DMS 273 treated with DMSO at 0.1 percent for 48 hours (cell line): ENCODE measurements around the gene NR2E1.
A peak's percentile ranks its signal among the peaks of the same experiment; 100 is the strongest.

Experiments
- DNase-seq: peaks from one replicate; lab custom pipeline; 2025; lab: John Stamatoyannopoulos, UW

Gene NR2E1

DNA sequence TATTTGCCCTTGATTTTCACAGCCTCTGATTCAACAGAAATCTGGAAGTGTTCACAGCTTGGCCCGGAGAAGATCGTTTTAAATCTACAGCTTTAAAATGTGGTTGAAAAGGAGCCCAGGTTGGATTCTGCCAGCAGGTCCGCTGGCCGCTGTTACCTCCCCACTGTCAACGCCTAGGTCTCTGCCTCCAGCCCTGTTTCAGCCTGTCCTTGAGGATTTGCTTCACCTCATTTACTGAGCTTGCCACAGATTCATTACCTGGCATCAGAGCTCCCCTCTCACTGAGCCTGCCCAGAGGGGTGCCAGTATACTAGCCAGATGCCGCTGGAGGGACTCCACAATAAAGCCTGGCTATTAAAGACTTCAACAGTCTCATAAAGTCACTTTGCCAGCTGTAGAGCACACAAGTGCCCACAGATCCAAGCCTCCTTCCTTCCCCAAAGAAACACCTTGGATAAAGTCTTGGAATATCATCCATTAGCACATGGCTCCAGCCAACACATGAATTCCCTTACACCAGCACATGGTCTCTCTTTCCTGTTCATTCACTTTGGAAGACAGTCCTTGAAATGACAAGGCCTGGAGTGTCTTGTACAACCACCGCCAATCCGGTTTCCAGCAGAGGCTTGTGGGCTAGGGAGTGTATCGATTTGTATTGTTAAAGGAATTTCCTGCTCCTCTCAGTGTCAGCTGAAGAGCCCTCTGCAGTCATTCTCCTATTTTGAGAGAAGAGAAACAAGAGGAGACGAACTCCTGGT lies 9.5 kb upstream of the NR2E1 start:
- peak; percentile 48 for DNase-seq

DNA sequence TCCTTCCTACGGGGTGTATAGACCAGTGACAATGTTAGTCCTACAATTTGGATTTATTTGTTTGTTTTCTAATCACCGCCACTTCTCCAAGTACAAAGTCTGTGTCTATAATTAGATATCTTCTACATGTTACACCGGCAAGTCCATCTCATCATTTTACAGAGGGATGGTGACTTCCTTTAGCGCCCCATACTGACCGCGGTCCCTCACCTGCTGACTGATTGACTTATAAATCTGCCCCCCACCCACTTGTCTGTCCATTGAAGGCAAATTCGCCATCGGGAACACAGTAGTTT lies 8.9 kb upstream of the NR2E1 start:
- DNase-seq, result no peak

- DNase-seq, result no peak
Measured at GRCh38 chr6:108157234-108157980, 8.4 kb upstream of the NR2E1 start.

GRCh38 chr6:108157981-108158525 lies 7.8 kb upstream of the NR2E1 start:
- no peak for DNase-seq

GRCh38 chr6:108159981-108160380 lies 5.8 kb upstream of the NR2E1 start:
- no peak for DNase-seq

- DNase-seq, result no peak
Measured at GRCh38 chr6:108161724-108162282, 4.0 kb upstream of the NR2E1 start.

DNA sequence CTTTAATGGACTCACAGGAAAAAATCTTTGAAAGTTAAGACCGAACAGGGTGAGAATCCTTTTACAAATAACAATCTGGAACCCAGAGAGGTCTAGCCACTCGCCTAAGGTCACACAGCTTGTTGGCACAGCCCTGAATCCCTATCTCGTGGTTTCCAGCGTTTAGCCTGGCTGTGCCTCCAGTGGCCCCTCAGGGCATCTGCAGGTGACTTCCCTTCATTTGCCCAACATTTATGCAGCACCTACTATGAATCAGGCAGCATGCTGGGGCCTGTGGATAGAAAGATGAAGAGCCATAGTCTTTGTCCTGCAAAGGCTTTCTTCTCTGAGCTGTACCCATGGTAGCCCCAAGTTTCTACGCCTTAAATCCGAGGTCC lies 2.6 kb upstream of the NR2E1 start:
- no peak for DNase-seq

DNA sequence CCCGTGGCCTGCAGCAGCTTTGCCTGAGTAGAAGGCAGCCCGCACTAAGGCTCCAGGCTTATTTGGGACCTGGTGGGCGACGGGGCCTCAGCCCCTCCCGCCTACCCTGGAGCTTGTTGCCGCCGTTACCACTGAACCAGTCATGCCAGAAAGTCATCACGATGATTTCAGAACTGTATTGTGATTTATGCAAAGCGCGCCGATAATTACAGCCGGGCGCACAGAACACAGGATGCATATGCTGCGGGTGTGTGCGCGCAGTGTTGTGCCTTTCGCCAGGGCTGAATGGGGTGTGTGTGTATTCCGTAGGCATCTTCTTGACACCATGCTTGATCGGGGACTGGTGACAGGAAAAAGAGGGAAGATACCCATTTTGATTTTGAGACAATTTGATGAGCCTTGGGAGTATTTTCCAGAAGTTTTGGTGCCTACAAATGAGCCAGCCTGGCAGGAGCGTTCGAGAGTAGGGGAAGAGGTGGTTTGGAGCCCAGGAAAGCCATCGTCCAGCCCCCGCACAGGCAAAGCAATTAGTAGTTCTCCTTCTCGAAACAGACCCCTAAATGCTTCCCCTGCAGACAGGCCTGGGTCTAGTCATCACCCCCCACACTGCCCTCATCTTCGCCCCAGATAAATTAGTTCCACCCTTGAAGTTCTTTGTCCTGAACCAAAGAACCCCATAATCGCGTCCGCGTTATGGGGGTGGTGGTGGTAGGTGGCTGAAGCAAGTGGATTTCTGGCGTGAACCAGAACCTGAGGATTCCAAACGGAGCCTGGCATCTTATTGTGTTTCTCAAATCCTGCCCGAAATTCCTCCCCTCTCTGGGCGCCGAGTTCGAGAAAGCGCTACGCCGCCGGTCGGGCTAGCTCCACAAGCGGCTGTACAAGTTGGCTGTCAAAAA lies 1.9 kb upstream of the NR2E1 start:
- DNase-seq, result no peak

DNA sequence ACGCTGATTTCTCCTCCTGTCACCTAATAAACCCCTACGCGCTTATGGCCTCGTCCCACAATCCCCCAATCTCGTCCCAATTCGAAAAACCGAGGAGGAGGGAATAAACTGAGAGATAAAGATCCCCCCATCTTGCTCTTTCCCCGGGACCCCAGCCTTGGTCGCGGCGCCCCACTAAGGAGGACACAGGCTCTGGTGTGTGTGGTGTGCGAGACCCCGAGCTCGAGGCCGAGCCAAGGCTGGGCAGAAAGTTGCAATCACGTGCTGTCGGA lies 1.3 kb upstream of the NR2E1 start:
- no peak for DNase-seq

DNA sequence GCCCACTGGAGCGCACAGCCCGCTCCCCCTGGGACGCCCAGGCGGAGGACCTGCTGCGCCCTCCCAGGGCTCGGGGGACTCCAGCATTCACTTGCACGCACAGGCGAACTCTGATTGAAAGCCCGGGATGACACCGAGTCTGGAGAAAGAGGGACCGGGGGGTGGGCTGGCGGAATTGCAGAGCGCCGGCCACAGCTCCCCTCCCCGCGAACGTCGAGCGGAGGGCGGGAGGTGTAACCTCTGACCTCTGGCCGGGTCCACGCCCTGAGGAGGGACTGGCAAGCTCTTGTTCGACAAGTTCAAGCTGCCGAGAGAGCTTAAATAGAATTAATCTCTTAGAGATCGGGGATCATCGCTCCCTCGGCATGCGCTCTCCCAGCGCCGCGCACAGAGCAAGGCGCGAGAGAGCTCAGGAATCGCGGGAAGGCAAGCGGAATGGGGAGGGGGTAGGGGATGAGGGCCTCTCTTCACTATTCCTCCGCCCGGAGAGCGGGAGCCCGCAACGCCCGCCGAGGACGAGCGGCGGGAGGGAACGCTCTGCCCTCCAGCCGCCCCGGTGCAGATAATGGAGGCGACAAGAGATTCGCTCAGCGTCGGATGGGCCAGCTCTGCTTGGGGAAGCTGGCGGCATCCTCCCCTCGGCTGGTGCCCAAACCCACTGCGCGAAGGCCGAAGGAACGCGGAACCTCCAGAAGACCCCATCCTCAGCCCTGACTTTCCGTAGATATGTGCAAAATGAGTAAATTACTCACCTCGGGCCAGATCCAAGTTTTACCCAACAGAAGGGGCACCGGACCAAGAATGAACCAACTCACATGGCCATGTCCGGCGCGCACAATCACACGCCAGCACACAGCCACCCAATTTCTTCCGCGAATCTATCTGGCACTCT lies 761 bp upstream of the NR2E1 start:
- no peak for DNase-seq

DNA sequence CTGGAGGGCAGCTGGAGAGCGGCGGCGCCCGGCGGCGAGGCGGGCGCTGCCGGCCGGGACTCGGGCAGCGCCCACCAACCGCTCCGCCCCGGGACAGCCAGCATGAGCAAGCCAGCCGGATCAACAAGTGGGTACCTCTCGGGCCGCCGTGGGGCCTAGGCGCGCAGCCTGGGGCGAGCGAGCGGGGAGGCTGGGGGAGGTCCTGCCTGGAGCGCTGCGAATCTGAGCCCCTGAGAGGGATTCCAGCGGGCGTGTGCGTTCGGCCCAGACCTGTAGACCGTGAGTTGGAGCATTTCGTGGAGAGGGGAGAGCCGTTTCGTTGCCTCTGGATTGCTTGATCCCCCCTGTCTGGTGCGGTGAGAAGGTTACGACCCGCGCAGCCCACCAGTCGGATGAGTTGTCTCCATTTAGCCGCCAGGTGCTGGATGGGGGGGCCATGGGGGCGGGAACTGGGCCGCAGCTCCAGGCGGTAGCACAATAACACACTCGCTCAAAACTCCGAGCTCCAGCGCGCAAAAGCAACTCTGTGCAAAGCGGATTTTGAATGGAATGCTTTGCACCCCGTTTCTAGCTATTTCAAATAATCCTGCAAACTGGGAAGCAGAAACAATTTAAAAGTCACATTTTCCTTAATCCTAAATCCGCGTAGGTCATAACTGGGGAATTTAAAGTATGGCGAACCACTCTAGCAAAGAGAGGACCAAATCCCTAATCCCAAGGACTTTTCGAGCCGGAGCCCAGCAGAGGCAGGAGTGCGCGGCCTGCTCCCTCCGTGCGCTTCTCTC lies 1.0 kb downstream of the NR2E1 start:
- DNase-seq, result no peak

DNA sequence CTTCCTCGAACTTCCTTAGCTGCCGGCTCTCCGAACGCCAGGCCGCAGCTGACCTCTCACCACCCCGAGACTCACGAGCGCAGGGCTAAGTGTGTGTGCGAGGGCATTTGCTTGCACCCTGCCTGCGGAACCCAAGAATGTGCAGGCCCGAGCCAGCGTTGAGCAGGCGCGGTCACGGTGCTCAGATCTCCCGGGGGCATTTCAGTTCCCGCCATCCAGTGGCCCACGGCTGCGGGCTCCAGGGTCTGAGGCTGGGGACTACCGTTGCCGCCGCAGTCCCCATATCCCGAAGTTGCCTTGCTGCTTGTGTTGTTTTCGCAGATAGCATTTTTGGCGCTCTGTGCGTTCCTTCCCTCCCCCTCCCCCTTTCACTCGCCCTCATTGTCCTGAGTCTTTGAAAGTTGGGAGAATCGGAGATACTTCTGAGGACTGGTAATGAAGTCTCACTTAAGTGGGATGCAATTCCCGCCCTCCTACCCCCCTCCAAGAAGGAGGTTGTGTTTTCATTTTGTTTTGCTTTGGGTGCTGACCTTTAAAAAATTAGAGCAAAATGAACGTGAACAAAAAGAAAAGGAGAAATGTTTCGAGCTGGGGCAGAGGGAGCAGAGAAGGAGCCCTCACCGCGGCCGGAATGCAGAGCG lies 1.7 kb downstream of the NR2E1 start:
- DNase-seq, result no peak

GRCh38 chr6:108168090-108168463 lies 2.3 kb downstream of the NR2E1 start:
- DNase-seq, result no peak

DNA sequence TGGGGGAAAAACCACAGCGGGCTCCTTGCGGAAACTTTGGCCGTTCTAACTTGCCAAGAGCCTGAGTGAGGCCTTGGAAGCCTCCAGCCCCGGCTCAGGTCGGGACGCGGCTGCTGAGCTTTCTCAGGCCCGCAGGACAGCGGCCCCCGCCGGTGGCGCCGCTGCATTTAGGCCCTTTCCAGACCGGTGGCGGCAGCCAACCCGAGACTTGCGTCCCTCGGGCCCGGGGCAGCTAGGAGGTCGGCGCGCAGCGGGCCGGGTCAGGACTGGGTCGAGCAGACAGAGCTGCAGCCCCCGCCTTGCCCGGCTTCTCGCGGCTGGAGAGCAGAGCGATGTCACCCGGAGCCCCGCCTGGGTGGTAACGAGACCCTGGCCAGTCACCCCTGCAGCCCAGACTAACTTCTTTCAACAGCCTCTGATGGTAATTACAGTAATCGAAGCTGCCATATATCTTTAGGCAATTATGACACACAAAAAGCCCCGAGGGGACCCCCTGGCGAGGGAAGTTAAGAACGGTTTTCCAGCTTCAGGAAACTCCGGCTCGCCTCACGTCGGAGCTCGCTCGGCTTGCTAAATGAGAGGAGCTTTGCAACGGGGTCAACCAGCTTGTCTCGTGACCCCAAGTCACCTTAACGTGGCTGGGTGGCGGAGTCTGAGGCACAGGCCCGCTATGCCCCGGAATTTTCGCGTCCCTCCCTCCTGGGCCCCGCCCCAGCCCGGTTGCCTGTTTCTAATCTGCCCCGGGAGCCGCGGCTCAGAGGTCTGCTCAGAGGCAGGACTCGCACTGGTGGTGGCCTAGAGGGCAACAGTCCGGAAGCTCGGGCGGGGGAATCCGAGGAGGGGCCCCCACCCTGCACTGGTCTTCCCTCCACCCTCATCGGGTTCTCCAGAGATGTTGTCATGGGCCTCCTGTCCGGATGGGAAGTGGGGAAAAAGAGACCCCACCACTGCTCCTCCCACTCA lies 3.0 kb downstream of the NR2E1 start:
- no peak for DNase-seq

GRCh38 chr6:108169464-108170331 lies 3.9 kb downstream of the NR2E1 start:
- no peak for DNase-seq

DNA sequence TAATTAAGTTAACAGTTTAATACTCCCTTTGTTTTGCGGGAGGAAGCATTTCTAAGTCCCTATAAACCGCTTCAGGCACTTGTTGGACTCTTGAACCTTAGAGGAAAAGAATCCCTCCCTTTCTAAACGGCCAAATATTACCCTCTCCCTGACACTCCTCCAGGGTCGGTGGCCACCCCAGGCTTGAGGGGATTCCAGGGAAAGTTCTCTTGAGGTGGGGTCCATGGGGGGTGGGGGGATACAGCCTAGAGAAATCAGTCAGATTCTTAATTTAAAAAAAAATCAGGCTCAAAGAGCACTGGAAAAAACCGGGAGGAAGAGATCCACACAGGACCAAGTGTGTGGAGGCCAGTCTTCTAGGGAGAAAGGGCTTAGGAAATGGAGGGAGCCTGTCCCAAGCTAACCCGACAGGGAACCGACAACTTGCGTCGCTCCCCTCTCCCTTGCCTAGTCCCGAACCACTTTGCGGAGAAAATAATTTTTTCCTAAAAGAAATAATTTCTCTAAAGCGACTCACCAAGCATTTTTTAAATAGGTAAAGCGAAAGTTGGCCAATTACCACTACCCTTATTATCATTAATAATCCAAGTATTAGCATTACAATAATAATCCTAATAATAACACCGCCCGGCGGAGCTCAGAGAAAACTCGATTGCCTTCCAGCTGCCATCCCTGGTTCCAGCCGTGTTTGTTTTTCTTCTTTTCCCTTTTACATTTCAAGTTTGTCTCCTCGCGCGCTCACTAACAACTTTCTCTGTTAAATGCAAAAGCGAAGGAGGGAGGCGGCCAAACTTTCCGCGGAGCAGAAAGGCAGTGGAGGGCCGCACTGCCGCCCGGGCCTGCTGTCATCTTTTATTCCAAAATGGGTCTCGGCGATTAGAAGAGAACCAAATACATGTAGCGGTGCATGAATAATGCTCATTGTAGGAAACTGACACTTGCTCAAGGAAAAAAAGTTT lies 4.8 kb downstream of the NR2E1 start:
- no peak for DNase-seq
